HG03442 (cell line): Measurements from ENCODE around the gene OR4S1.
"Not testable (repeated sequence)": the region's sequence is repeated elsewhere in the genome, so short reads cannot be mapped to it uniquely, and the experiment has no call there.

Experiments
- ATAC-seq: cut with Tn5 transposase; IDR thresholded peaks from one replicate; pipeline ENCODE4 v1.9.1; 2021; ENCODE audit warnings: mild to moderate bottlenecking, moderate library complexity; ENCODE audit not compliant: unreplicated experiment

Gene OR4S1

GRCh38 chr11:48305923-48306322 is at the start of gene OR4S1:
Gene OR4S1 (plus strand): TSS chr11:48306223. CDS start chr11:48306223, 0 bp downstream.
- no peak for ATAC-seq

GRCh38 chr11:48261600-48261999 is 44.4 kb upstream of the OR4S1 start:
- peak; percentile 67 for ATAC-seq

- ATAC-seq = no peak
These were observed 42.6 kb upstream of the OR4S1 start, which contains the start of gene OR4X1 for GRCh38 chr11:48263423-48263911. Gene OR4X1 (plus strand): TSS chr11:48263861. CDS start chr11:48263861, 0 bp downstream.

- ATAC-seq = no peak
These were observed 35.4 kb upstream of the OR4S1 start for GRCh38 chr11:48270621-48271020.

- no peak for ATAC-seq
These were observed 33.4 kb upstream of the OR4S1 start for GRCh38 chr11:48272606-48273005.

GRCh38 chr11:48307760-48308386 is 1.9 kb downstream of the OR4S1 start:
- ATAC-seq = peak; percentile 94

- not testable (repeated sequence) for ATAC-seq
These were observed 7.6 kb downstream of the OR4S1 start for GRCh38 chr11:48313590-48313989.

GRCh38 chr11:48319813-48320212 is 13.8 kb downstream of the OR4S1 start:
- not testable (repeated sequence) for ATAC-seq

- not testable (repeated sequence) for ATAC-seq
These were observed 18.6 kb downstream of the OR4S1 start, which contains the start of gene OR4C3 for GRCh38 chr11:48324620-48325019. Gene OR4C3 (plus strand): TSS chr11:48324920. CDS start chr11:48325022, 102 bp downstream.

GRCh38 chr11:48341466-48341865 is 35.4 kb downstream of the OR4S1 start:
- ATAC-seq = no peak

GRCh38 chr11:48342505-48342904 is 36.5 kb downstream of the OR4S1 start:
- not testable (repeated sequence) for ATAC-seq

GRCh38 chr11:48346286-48346685 is 40.3 kb downstream of the OR4S1 start:
- not testable (repeated sequence) for ATAC-seq

- ATAC-seq = no peak
These were observed 48.0 kb downstream of the OR4S1 start for GRCh38 chr11:48354013-48354412.

GRCh38 chr11:48354677-48355076 is 48.7 kb downstream of the OR4S1 start:
- ATAC-seq = no peak
